H9 (cell line): ENCODE data around the gene KLK15. TPM values are rescaled to one million over a fixed set of nuclear protein-coding genes. Genes with fewer than 3 reads are reported as not detected.

Experiments used
- DNase-seq: peaks from one replicate; pipeline ENCODE4 v3.0.0-alpha.2; 2017
- H2AFZ ChIP-seq: one replicate; pipeline ENCODE4 v1.6.1; 2013; ENCODE audit warnings: mild to moderate bottlenecking, low read length, control low read depth, moderate library complexity
- H2AK5ac ChIP-seq: 2 replicates; pipeline ENCODE4 v1.6.1; 2013; ENCODE audit warnings: low read length, control low read depth, mixed read lengths; ENCODE audit not compliant: insufficient read length
- H2BK120ac ChIP-seq: one replicate; pipeline ENCODE4 v1.6.1; 2013; ENCODE audit warnings: low read depth, mild to moderate bottlenecking, low read length, control low read depth, inconsistent platforms; ENCODE audit not compliant: poor library complexity, severe bottlenecking
- H2BK12ac ChIP-seq: 2 replicates; pipeline ENCODE4 v1.6.1; 2013; ENCODE audit warnings: low read length, control low read depth, mixed read lengths, low read depth; ENCODE audit not compliant: insufficient read length
- H2BK15ac ChIP-seq: 2 replicates; pipeline ENCODE4 v1.6.1; 2013; ENCODE audit warnings: low read depth, low read length, control low read depth
- H2BK20ac ChIP-seq: one replicate; pipeline ENCODE4 v1.6.1; 2013; ENCODE audit warnings: low read depth, mild to moderate bottlenecking, low read length, control low read depth, inconsistent platforms; ENCODE audit not compliant: poor library complexity, severe bottlenecking
- H2BK5ac ChIP-seq: 2 replicates; pipeline ENCODE4 v1.6.1; 2013; ENCODE audit warnings: low read length, control low read depth, mixed read lengths; ENCODE audit not compliant: insufficient read length
- H3K14ac ChIP-seq: 2 replicates; pipeline ENCODE4 v1.6.1; 2013; ENCODE audit warnings: low read length, control low read depth; ENCODE audit not compliant: insufficient read depth
- H3K18ac ChIP-seq: 2 replicates; pipeline ENCODE4 v1.6.1; 2013; ENCODE audit warnings: low read depth, mild to moderate bottlenecking, mixed read lengths, low read length, control low read depth; ENCODE audit not compliant: insufficient read length
- H3K23ac ChIP-seq: 2 replicates; pipeline ENCODE4 v1.6.1; 2013; ENCODE audit warnings: low read length, control low read depth, mixed read lengths, low read depth; ENCODE audit not compliant: insufficient read length
- H3K23me2 ChIP-seq: 2 replicates; pipeline ENCODE4 v1.6.1; 2013; ENCODE audit warnings: low read depth, mild to moderate bottlenecking, mixed read lengths, low read length, control low read depth; ENCODE audit not compliant: insufficient read length, poor library complexity, severe bottlenecking
- H3K27ac ChIP-seq: 2 replicates; pipeline ENCODE4 v1.5.1; 2013; ENCODE audit warnings: low read length, control low read depth, mixed read lengths, low read depth; ENCODE audit not compliant: insufficient read length
- H3K27me3 ChIP-seq: 2 replicates; pipeline ENCODE4 v1.6.1; 2013; ENCODE audit warnings: low read length, control low read depth, inconsistent platforms; ENCODE audit not compliant: insufficient read depth
- H3K4ac ChIP-seq: 2 replicates; pipeline ENCODE4 v1.6.1; 2013; ENCODE audit warnings: low read depth, mild to moderate bottlenecking, control low read depth, inconsistent platforms, low read length, moderate library complexity
- H3K4me1 ChIP-seq: 2 replicates; pipeline ENCODE4 v1.6.1; 2013; ENCODE audit warnings: low read length, control low read depth, inconsistent platforms; ENCODE audit not compliant: insufficient read depth
- H3K4me2 ChIP-seq: 2 replicates; pipeline ENCODE4 v1.6.1; 2013; ENCODE audit warnings: low read length, control low read depth, mixed read lengths; ENCODE audit not compliant: insufficient read length, insufficient read depth
- H3K56ac ChIP-seq: 2 replicates; pipeline ENCODE4 v1.6.1; 2013; ENCODE audit warnings: low read depth, mild to moderate bottlenecking, mixed read lengths, low read length, control low read depth; ENCODE audit not compliant: insufficient read length
- H3K79me1 ChIP-seq: 2 replicates; pipeline ENCODE4 v1.6.1; 2013; ENCODE audit warnings: low read depth, mild to moderate bottlenecking, moderate library complexity, low read length, control low read depth, inconsistent platforms; ENCODE audit not compliant: insufficient read depth, poor library complexity, severe bottlenecking
- H3K79me2 ChIP-seq: 2 replicates; pipeline ENCODE4 v1.6.1; 2013; ENCODE audit warnings: low read length, control low read depth, inconsistent platforms; ENCODE audit not compliant: insufficient read depth
- H3K9ac ChIP-seq: 2 replicates; pipeline ENCODE4 v1.6.1; 2013; ENCODE audit warnings: low read length, control low read depth, mixed read lengths; ENCODE audit not compliant: insufficient read length; ENCODE audit errors: extremely low read depth
- H3K9me3 ChIP-seq: one replicate; pipeline ENCODE4 v1.6.1; 2013; ENCODE audit warnings: low read depth, low read length, inconsistent platforms; ENCODE audit not compliant: control insufficient read depth
- H3T11ph ChIP-seq: one replicate; pipeline ENCODE4 v1.6.1; 2013; ENCODE audit warnings: mild to moderate bottlenecking, low read length, control low read depth, inconsistent platforms
- H4K20me1 ChIP-seq: one replicate; pipeline ENCODE4 v1.6.1; 2013; ENCODE audit not compliant: control insufficient read depth, insufficient read length, insufficient read depth
- H4K5ac ChIP-seq: 2 replicates; pipeline ENCODE4 v1.6.1; 2013; ENCODE audit warnings: low read depth, mild to moderate bottlenecking, mixed read lengths, low read length, control low read depth; ENCODE audit not compliant: insufficient read length
- H4K8ac ChIP-seq: replicated peaks from 2 replicates; pipeline ENCODE4 v1.6.1; 2013; ENCODE audit warnings: low read length, control low read depth, mixed read lengths, low read depth; ENCODE audit not compliant: insufficient read length
- H4K91ac ChIP-seq: 2 replicates; pipeline ENCODE4 v1.6.1; 2013; ENCODE audit warnings: low read depth, mild to moderate bottlenecking, moderate library complexity, mixed read lengths, low read length, control low read depth; ENCODE audit not compliant: insufficient read length
- H3K27ac Mint-ChIP-seq, 3 experiments: 2 replicates in 2 of 3; 3 replicates in 1 of 3; pipeline ENCODE4 v1.8.0; 2020 to 2021; ENCODE audit warnings: mixed read lengths in 3 of 3, mild to moderate bottlenecking in 1 of 3, moderate library complexity in 1 of 3
- H3K27me3 Mint-ChIP-seq: 2 replicates; pipeline ENCODE4 v1.8.0; 2021; ENCODE audit warnings: low read depth, mild to moderate bottlenecking, moderate library complexity, mixed read lengths
- H3K36me3 Mint-ChIP-seq, 3 experiments: 2 replicates in 2 of 3; 3 replicates in 1 of 3; pipeline ENCODE4 v1.8.0; 2020 to 2021; ENCODE audit warnings: low read depth in 3 of 3, mixed read lengths in 3 of 3; ENCODE audit not compliant: insufficient read depth in 1 of 3
- H3K4me1 Mint-ChIP-seq, 2 experiments: 2 replicates each; pipeline ENCODE4 v1.8.0; 2020; ENCODE audit warnings: mixed read lengths in 2 of 2
- H3K4me3 Mint-ChIP-seq, 2 experiments: 2 replicates in 1 of 2; 3 replicates in 1 of 2; pipeline ENCODE4 v1.8.0; 2020 to 2021; ENCODE audit warnings: mild to moderate bottlenecking in 2 of 2, mixed read lengths in 2 of 2, moderate library complexity in 1 of 2
- H3K9me3 Mint-ChIP-seq, 2 experiments: 2 replicates in 1 of 2; 3 replicates in 1 of 2; pipeline ENCODE4 v1.8.0; 2020; ENCODE audit warnings: mild to moderate bottlenecking in 2 of 2, mixed read lengths in 2 of 2, moderate library complexity in 1 of 2
- CTCF ChIP-seq: fragments of 200-600 bp; sonication (generic); conservative IDR thresholded peaks from 3 replicates; pipeline ENCODE4 v1.8.0; 2021; ENCODE audit warnings: antibody characterized with exemption, mild to moderate bottlenecking
- WGBS: extraction: QIAGEN DNeasy Blood & Tissue Kit; methylation state at CpG from one replicate; pipeline ENCODE4 v1.1.7; 2013; ENCODE audit warnings: missing lambda C conversion rate, low lambda C conversion rate, mixed read lengths; ENCODE audit not compliant: insufficient read length; ENCODE audit errors: extremely low coverage; 5-methylcytosine and 5-hydroxymethylcytosine counted together
- total RNA-seq: library from RNA; stranded (reverse); gene quantifications from 2 replicates; pipeline ENCODE4 v1.2.1, GENCODE V29; 2021

KLK15 gene
- total RNA-seq, 1 experiment from 2014 or later, result not detected

- Histone ChIP-seq H3K56ac (no peak overlapping the region), H3K23ac (no peak overlapping the region), H4K91ac (no peak overlapping the region), H2BK15ac (no peak overlapping the region), H4K20me1 (no peaks in the 10 kb centered on the region), H4K5ac (no peak overlapping the region), H3K4me1 (no peaks in the 10 kb centered on the region), H3K4me2 (no peak overlapping the region), H3K27me3 (peaks cover 2% of the 10 kb centered on the region; the same call in 1 of the 2 replicates), H3K79me2 (no peaks in the 10 kb centered on the region), H2AFZ (no peak overlapping the region), H2BK20ac (no peak overlapping the region), H3K79me1 (no peaks in the 10 kb centered on the region), H2BK120ac (no peak overlapping the region), H3K4ac (no peak overlapping the region), H3K9me3 (no peaks in the 10 kb centered on the region), H4K8ac (no peak overlapping the region), H3T11ph (no peak overlapping the region), H3K23me2 (peaks cover 4% of the 10 kb centered on the region), H3K14ac (no peak overlapping the region), H3K9ac (no peak overlapping the region), H3K27ac (no peak overlapping the region), H2AK5ac (no peak overlapping the region), H2BK12ac (no peak overlapping the region), H3K18ac (no peak overlapping the region), H2BK5ac (no peak overlapping the region)
- Mint-ChIP-seq H3K4me3 (no peak overlapping the region), H3K9me3 (peaks cover 0 to 8% of the 10 kb centered on the region in 2 experiments; a peak in 4 of 5 replicates), H3K4me1 (peaks cover 27 to 39% of the 10 kb centered on the region in 2 experiments), H3K27me3 (peaks cover 84% of the 10 kb centered on the region), H3K27ac (no peak overlapping the region), H3K36me3 (no peaks in the 10 kb centered on the region)
- DNase-seq, result no peak
- no peak for TF ChIP-seq CTCF
- WGBS, result no CpG with 5 or more reads among the region's 10 CpGs
These were observed 6.6 kb upstream of the KLK15 start for GRCh38 chr19:50839712-50840655.
